Neural progenitor cell (in vitro differentiated cells): ENCODE measurements around the gene CETN3. TPM values are rescaled to one million over a fixed set of nuclear protein-coding genes. Genes with fewer than 3 reads are reported as not detected.

Experiments used
- DNase-seq: peaks from one replicate; pipeline ENCODE4 v3.0.0-alpha.2; 2016; ENCODE audit warnings: low spot score
- H2AFZ ChIP-seq: fragments of 200-600 bp; sonication (generic); replicated peaks from 2 replicates; pipeline ENCODE4 v1.6.1; 2016; ENCODE audit warnings: antibody characterized with exemption
- H3F3A ChIP-seq: fragments of 200-600 bp; sonication (generic); 2 replicates; pipeline ENCODE4 v1.6.1; 2016; ENCODE audit warnings: antibody characterized with exemption, low read depth
- H3K27ac ChIP-seq: fragments of 200-600 bp; sonication (generic); 2 replicates; pipeline ENCODE4 v1.5.1; 2016; ENCODE audit warnings: mild to moderate bottlenecking
- H3K27me3 ChIP-seq: fragments of 200-600 bp; sonication (generic); 2 replicates; pipeline ENCODE4 v1.6.1; 2016; ENCODE audit warnings: mild to moderate bottlenecking, moderate library complexity
- H3K36me3 ChIP-seq: fragments of 200-600 bp; sonication (generic); 2 replicates; pipeline ENCODE4 v1.5.1; 2016
- H3K4me1 ChIP-seq: fragments of 200-600 bp; sonication (generic); 2 replicates; pipeline ENCODE4 v1.6.1; 2016; ENCODE audit warnings: mixed run types
- H3K4me2 ChIP-seq: fragments of 200-600 bp; sonication (generic); 2 replicates; pipeline ENCODE4 v1.6.1; 2016
- H3K4me3 ChIP-seq: fragments of 200-600 bp; sonication (generic); 2 replicates; pipeline ENCODE4 v1.5.1; 2016
- H3K79me2 ChIP-seq: fragments of 200-600 bp; sonication (generic); 2 replicates; pipeline ENCODE4 v1.6.1; 2016; ENCODE audit warnings: low read depth
- H3K9ac ChIP-seq: fragments of 200-600 bp; sonication (generic); 2 replicates; pipeline ENCODE4 v1.6.1; 2016
- H3K9me3 ChIP-seq: fragments of 200-600 bp; sonication (generic); 2 replicates; pipeline ENCODE4 v1.5.1; 2016; ENCODE audit warnings: low read depth
- H4K20me1 ChIP-seq: fragments of 200-600 bp; sonication (generic); 2 replicates; pipeline ENCODE4 v1.6.1; 2016; ENCODE audit warnings: low read depth
- H3K27ac Mint-ChIP-seq: 3 replicates; pipeline ENCODE4 v1.8.0; 2021; ENCODE audit warnings: mixed read lengths
- H3K27me3 Mint-ChIP-seq: 2 replicates; pipeline ENCODE4 v1.8.0; 2022; ENCODE audit warnings: low read depth, mild to moderate bottlenecking, inconsistent platforms, moderate library complexity, mixed read lengths; ENCODE audit not compliant: insufficient read depth
- H3K36me3 Mint-ChIP-seq: 3 replicates; pipeline ENCODE4 v1.8.0; 2021; ENCODE audit warnings: mixed read lengths
- H3K4me1 Mint-ChIP-seq: 3 replicates; pipeline ENCODE4 v1.8.0; 2021; ENCODE audit warnings: mixed read lengths
- H3K4me3 Mint-ChIP-seq: 3 replicates; pipeline ENCODE4 v1.8.0; 2021; ENCODE audit warnings: mild to moderate bottlenecking, moderate library complexity, mixed read lengths
- H3K9me3 Mint-ChIP-seq: 3 replicates; pipeline ENCODE4 v1.8.0; 2020; ENCODE audit warnings: mixed read lengths
- EZH2phosphoT487 ChIP-seq: fragments of 200-600 bp; sonication (generic); IDR thresholded peaks from 2 replicates; pipeline ENCODE4 v1.6.1; 2017; ENCODE audit warnings: antibody characterized with exemption
- total RNA-seq: library from RNA; depleted of rRNA; stranded (reverse); fragments of >200 nt; gene quantifications from 2 replicates; pipeline ENCODE4 v1.2.3, GENCODE V29; 2015; ENCODE audit warnings: low replicate concordance

Gene CETN3
- total RNA-seq, 1 donor from 2014 or later: 172 TPM

- no peaks in the 10 kb centered on the region for H4K20me1 ChIP-seq
- H3K9me3 Mint-ChIP-seq: no peaks in the 10 kb centered on the region
- H3K36me3 ChIP-seq: no peaks in the 10 kb centered on the region
- no peaks in the 10 kb centered on the region for H3K27me3 Mint-ChIP-seq
- TF ChIP-seq EZH2phosphoT487: no peak
- no peak overlapping the region for H2AFZ ChIP-seq
- no peak overlapping the region for H3K4me2 ChIP-seq
- no peaks in the 10 kb centered on the region for H3K27me3 ChIP-seq
- H3K4me3 Mint-ChIP-seq: no peak overlapping the region
- no peak overlapping the region for H3K27ac ChIP-seq
- H3K36me3 Mint-ChIP-seq: no peaks in the 10 kb centered on the region
- no peaks in the 10 kb centered on the region for H3K4me1 ChIP-seq
- H3K27ac Mint-ChIP-seq: no peak overlapping the region
- no peaks in the 10 kb centered on the region for H3F3A ChIP-seq
- no peaks in the 10 kb centered on the region for H3K9me3 ChIP-seq
- no peaks in the 10 kb centered on the region for H3K4me1 Mint-ChIP-seq
- no peaks in the 10 kb centered on the region for H3K79me2 ChIP-seq
- H3K9ac ChIP-seq: no peak overlapping the region
- DNase-seq: no peak
- H3K4me3 ChIP-seq: no peak overlapping the region
Measured at GRCh38 chr5:90342576-90342975, 67.0 kb downstream of the CETN3 start.

Other genes with a start within 250 kb of the CETN3 start
- 5.1 and 5.7 TPM in 2 replicates for gene MBLAC2, start 65.0 kb upstream of the CETN3 start, total RNA-seq
- gene POLR3G, start 65.1 kb upstream of the CETN3 start, total RNA-seq: 4.4 and 8.4 TPM in 2 replicates
- gene LYSMD3, start 119.8 kb upstream of the CETN3 start, total RNA-seq: 8.2 and 16.3 TPM in 2 replicates
- gene ADGRV1, start 149.0 kb upstream of the CETN3 start, total RNA-seq: 127 and 151 TPM in 2 replicates